ENCODE data around the gene CD300E. TPM values are rescaled to one million over a fixed set of nuclear protein-coding genes. Genes with fewer than 3 reads are reported as not detected.

CD300E gene
- total RNA-seq, 1 donor from 2014 or later: not detected

DNA sequence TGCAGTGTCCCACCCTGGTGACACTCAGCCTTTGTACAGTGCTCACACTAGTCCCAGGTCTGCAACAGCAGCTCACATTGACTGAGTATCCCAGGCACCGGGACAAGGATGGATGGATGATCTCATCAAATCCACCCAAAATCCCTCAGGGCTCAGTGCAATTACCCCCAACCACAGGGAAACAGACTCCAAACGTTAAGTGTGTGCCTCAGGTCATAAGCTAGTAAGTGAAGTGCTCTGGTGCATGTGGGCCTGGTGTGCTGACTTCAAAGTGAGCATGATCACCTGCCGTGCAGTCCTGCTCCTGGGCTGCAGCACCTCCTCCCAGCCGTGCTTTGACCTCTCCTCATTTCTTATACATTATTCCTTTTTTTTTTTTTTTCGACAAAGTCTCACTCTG is 31.2 kb upstream of the CD300E start:
- TF ChIP-seq, protein P1, sequence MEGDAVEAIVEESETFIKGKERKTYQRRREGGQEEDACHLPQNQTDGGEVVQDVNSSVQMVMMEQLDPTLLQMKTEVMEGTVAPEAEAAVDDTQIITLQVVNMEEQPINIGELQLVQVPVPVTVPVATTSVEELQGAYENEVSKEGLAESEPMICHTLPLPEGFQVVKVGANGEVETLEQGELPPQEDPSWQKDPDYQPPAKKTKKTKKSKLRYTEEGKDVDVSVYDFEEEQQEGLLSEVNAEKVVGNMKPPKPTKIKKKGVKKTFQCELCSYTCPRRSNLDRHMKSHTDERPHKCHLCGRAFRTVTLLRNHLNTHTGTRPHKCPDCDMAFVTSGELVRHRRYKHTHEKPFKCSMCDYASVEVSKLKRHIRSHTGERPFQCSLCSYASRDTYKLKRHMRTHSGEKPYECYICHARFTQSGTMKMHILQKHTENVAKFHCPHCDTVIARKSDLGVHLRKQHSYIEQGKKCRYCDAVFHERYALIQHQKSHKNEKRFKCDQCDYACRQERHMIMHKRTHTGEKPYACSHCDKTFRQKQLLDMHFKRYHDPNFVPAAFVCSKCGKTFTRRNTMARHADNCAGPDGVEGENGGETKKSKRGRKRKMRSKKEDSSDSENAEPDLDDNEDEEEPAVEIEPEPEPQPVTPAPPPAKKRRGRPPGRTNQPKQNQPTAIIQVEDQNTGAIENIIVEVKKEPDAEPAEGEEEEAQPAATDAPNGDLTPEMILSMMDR (conservative IDR thresholded peaks at IDR 0.05; ENCODE audit: low read depth, low read length): no peak
- no peak overlapping the region for H3K4me3 ChIP-seq (ENCODE audit: low read depth, low read length)
- DNase-seq (ENCODE audit: low read depth): no peak

DNA sequence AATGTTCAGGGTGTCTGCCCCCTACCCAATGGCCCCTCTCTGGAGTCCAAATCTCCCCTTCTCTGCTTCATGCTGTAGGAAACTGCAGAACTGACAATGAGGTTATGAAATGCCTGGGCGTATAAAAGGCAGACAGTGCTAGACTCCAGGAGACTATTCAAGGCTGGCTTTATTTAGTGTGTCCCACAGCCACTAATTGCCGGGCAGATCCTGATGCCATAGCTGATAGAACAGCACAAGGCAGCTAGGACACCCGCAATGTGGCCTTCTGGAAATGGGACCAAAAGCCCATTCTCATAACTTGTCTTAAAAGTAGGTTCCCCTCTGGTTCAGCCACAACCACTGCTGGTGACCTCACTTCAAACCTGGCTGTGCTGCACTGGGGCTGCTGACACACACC is 28.5 kb upstream of the CD300E start:
- H3K4me3 ChIP-seq (ENCODE audit: low read depth, low read length): no peak overlapping the region
- DNase-seq (ENCODE audit: low read depth): no peak
- TF ChIP-seq, protein P1 (conservative IDR thresholded peaks at IDR 0.05; ENCODE audit: low read depth, low read length): no peak

DNA sequence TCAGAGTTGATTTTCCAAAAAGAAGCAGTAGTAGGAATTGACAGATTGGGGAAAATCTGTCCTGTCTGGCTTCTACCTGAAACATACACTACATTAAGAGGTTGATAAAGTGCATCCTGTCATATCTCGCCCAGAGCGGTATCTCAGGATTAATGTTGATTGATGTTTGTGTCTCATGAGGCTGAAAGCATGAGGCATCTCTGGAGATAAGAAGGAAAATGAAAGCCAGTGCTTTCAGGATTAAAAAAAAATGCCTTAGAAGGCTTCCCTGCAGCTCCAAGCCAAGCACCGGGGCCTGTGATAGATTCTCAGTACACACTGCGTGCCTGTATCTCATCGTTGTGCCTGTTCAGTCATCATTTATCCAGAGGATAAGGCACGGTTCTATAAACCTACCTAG is 26.4 kb upstream of the CD300E start:
- TF ChIP-seq, protein P1 (conservative IDR thresholded peaks at IDR 0.05; ENCODE audit: low read depth, low read length): no peak
- H3K4me3 ChIP-seq (ENCODE audit: low read depth, low read length): no peak overlapping the region
- DNase-seq (ENCODE audit: low read depth): no peak

DNA sequence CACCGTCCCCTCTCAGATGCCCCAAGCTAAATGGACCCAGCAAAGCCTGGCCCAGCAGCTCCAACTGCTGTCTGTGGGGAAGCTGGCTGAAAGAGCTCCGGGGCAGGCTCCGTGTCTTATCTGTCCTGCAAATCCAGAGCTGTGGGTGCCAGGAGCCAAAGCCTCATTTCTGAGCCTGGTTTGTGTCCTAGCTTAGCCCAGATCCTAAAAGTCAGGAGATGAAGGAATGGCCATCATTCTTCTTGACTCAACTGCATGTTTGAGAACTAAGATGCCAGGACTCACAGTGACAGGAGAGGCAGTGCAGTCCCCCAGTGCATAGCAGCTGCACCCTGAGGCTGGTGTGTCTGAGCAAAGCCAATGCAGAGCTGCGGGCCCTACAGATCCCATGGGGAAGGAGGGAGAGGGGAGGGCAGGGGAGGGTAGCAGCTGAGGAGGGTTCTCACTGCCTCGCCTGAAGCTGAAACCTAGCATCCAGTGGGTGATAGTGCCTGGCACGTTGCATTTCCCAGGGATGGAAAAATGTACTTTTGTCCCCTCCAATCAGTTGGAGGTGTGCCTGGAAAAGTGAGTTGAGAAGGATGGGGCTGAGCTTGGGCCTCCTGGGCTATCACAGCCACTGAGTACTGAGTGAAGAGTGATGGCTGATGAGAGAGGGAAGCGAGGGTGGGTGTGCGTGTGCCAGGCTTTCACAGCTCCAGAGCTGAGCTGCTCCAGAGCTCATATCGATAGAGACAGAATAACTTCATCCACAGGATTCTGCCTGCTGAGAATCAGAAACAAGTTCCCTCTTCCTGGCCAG is 24.5 kb upstream of the CD300E start:
- TF ChIP-seq, protein P1 (conservative IDR thresholded peaks at IDR 0.05; ENCODE audit: low read depth, low read length): no peak
- no peak overlapping the region for H3K4me3 ChIP-seq (ENCODE audit: low read depth, low read length)
- no peak for DNase-seq (ENCODE audit: low read depth)

DNA sequence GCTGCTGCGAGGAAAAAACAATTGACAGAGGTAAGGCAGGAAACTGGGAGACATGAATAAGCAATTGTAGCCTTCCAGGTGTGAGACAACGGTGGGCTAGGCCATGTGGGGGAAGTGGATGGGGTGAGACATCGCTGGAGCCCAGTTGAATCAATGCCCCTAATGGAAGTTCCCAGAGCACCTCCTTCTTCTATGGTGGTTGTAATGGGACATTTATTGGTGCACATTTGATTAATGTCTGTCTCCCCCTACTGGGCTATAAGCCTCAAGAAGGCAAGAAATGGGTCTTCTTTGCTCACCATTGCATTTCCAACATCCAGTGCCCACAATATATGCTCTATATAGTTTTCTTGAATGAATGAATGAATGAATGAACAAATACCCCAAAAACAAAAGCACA is 22.7 kb upstream of the CD300E start:
- TF ChIP-seq, protein P1 (conservative IDR thresholded peaks at IDR 0.05; ENCODE audit: low read depth, low read length): peak; percentile 62
- DNase-seq (ENCODE audit: low read depth): no peak

DNA sequence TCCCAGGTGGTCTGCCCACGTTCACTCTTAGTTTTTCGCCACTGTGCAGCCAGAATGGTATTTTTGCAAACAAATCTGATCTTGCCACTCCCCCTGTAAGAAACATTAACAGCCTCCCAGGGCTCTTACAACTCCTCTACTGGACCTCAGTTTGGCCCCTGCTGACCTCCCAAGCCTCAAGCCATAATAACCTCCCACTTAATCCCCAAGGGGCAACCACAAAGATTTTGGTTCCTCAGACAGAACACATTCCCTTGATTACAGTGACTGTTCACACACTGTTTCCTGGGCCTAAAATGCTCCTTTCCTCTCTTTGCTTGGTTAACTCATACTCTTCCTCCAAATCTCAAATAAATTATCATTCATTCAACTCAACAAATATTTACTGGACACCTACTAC is 21.5 kb upstream of the CD300E start:
- TF ChIP-seq, protein P1 (conservative IDR thresholded peaks at IDR 0.05; ENCODE audit: low read depth, low read length): no peak
- no peak overlapping the region for H3K4me3 ChIP-seq (ENCODE audit: low read depth, low read length)
- DNase-seq (ENCODE audit: low read depth): no peak

More for the DNA sequence above, 22.7 kb upstream of the CD300E start:
- no peak overlapping the region for H3K4me3 ChIP-seq (ENCODE audit: low read depth, low read length)

DNA sequence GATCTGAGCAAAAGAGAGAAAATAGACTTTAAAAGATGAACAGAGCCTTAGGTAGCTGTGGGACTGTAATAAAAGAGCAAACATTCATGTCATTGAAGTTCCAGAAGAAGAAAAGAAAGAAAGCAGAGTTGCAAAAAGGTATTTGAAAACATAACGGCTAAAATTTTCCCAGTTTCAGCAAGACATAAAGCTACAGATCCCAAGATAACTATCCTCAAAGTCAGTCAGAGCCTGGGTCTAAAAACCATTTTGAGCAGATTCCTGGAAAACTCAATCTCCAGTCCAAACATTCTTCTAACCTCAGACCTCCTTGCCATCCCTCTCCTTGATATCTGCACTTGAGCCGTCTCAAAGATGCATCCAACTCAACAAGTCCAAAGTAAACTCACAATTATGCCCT is 20.9 kb upstream of the CD300E start:
- H3K4me3 ChIP-seq (ENCODE audit: low read depth, low read length): no peak overlapping the region
- TF ChIP-seq, protein P1 (conservative IDR thresholded peaks at IDR 0.05; ENCODE audit: low read depth, low read length): no peak
- DNase-seq (ENCODE audit: low read depth): no peak

Data from epithelial cell of proximal tubule (primary cell).